Fibroblast of lung (primary cell): ENCODE measurements around the gene SH3BGRL3. TPM values are rescaled to one million over a fixed set of nuclear protein-coding genes. Genes with fewer than 3 reads are reported as not detected.

Experiments used
- DNase-seq, 2 donors: peaks; one replicate each; pipeline versions ENCODE4 v3.0.0 to v3.0.0-alpha.2; 2010; ENCODE audit warnings: low read depth in 2 of 2
- H2AFZ ChIP-seq: 2 replicates; pipeline ENCODE4 v1.5.1; 2012; ENCODE audit warnings: low read length, control low read depth, inconsistent platforms
- H3K27ac ChIP-seq: 2 replicates; pipeline ENCODE4 v1.5.1; 2011; ENCODE audit warnings: low read length, control low read depth; ENCODE audit not compliant: insufficient read depth
- H3K27me3 ChIP-seq: 2 replicates; pipeline ENCODE4 v1.5.1; 2011; ENCODE audit warnings: mild to moderate bottlenecking, low read length; ENCODE audit not compliant: control insufficient read depth, insufficient read depth
- H3K36me3 ChIP-seq: 2 replicates; pipeline ENCODE4 v1.5.1; 2011; ENCODE audit warnings: low read length; ENCODE audit not compliant: control insufficient read depth, insufficient read depth
- H3K4me1 ChIP-seq: 2 replicates; pipeline ENCODE4 v1.5.1; 2011; ENCODE audit warnings: low read length; ENCODE audit not compliant: control insufficient read depth, insufficient read depth; ENCODE audit errors: extremely low read depth
- H3K4me2 ChIP-seq: 2 replicates; pipeline ENCODE4 v1.5.1; 2011; ENCODE audit warnings: low read length, control low read depth; ENCODE audit not compliant: insufficient read depth; ENCODE audit errors: extremely low read depth
- H3K4me3 ChIP-seq, 4 experiments: fragments of 200-600 bp in 1 of 4; sonication (generic) in 1 of 4; replicated peaks in 1 of 4; 2 replicates each; pipeline ENCODE4 v1.5.1; 2011 to 2016; ENCODE audit warnings: low read length in 4 of 4, low read depth in 3 of 4, mild to moderate bottlenecking in 3 of 4, control low read depth in 2 of 4, inconsistent platforms in 1 of 4, mixed read lengths in 1 of 4; ENCODE audit not compliant: insufficient read depth in 1 of 4; ENCODE audit errors: control extremely low read depth in 1 of 4
- H3K79me2 ChIP-seq: 2 replicates; pipeline ENCODE4 v1.5.1; 2012; ENCODE audit warnings: mild to moderate bottlenecking, low read length, inconsistent platforms; ENCODE audit not compliant: control insufficient read depth, insufficient read depth
- H3K9ac ChIP-seq: 2 replicates; pipeline ENCODE4 v1.5.1; 2011; ENCODE audit warnings: mild to moderate bottlenecking, low read length, control low read depth; ENCODE audit not compliant: insufficient read depth
- H3K9me3 ChIP-seq: 2 replicates; pipeline ENCODE4 v1.5.1; 2012; ENCODE audit warnings: low read depth, low read length; ENCODE audit not compliant: control insufficient read depth, insufficient read depth
- H4K20me1 ChIP-seq: 2 replicates; pipeline ENCODE4 v1.5.1; 2011; ENCODE audit warnings: low read length; ENCODE audit not compliant: control insufficient read depth, insufficient read depth; ENCODE audit errors: extremely low read depth
- EZH2 ChIP-seq: IDR thresholded peaks from 2 replicates; pipeline ENCODE4 v1.5.1; 2012; ENCODE audit warnings: low read length, control low read depth, mild to moderate bottlenecking; ENCODE audit errors: missing control alignments
- polyA plus RNA-seq, 2 donors: library from polyadenylated mRNA; depleted of rRNA in 1 of 2; stranded (reverse) in 1 of 2; unstranded in 1 of 2; fragments of >200 nt; gene quantifications; 2 replicates each; pipeline ENCODE4 v1.2.1, GENCODE V29; 2011 to 2012; ENCODE audit warnings: missing spikeins in 1 of 2
- total RNA-seq: library from RNA; depleted of rRNA; stranded (reverse); fragments of >200 nt; gene quantifications from 2 replicates; pipeline ENCODE4 v1.2.1, GENCODE V29; 2014
- TF ChIP-seq, protein P1 (sequence below), 2 donors: IDR thresholded peaks in 1 of 2; conservative IDR thresholded peaks in 1 of 2; 1 replicate in 1 of 2; 2 replicates in 1 of 2; pipeline ENCODE4 v1.5.1; 2011 to 2012; ENCODE audit warnings: low read length in 2 of 2, control low read depth in 1 of 2, inconsistent platforms in 1 of 2, low read depth in 1 of 2, mild to moderate bottlenecking in 1 of 2

Gene SH3BGRL3
- total and polyA plus RNA-seq, 2 donors (not counting 1 experiment from before 2014, with no cell fraction given) = 39.6 to 200 TPM

DNA sequence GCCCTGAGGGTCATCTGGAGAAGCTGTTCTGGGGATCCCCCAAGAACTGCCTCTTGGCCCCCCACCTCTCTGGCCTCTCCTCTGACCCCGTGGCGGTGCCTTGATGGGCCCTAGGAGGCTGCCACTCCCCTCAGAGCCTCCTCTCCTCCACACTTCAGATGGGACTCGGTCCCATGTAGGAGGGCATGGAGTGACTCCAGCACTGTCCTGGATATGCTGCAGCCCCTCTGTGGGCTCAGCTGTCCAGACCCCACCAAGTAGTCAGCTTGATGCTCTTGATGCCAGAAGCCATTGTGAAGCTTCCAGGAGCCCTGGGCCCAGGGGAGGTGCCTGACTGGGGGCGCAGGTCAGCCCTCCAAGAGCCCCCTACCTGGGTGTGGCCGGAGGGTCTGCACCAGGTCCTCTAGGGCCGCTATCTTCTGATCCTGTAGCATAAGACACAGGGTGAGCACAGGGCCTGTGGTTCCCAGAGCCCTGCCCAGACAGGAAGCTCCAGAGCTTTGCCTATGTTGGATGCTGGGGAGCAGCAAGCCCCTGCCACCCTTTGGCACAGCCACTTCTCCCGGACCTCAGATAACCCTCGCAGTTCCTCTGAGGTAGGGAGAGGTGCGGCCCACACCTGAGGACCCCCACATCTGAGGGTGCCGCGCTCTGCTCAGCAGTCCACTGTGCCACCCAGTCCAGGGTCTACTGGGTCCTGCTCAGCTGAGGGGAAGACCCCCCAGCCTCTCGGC is 17.3 kb downstream of the SH3BGRL3 start:
- Histone ChIP-seq H3K27ac (no peak overlapping the region), H4K20me1 (no peaks in the 10 kb centered on the region), H3K79me2 (no peaks in the 10 kb centered on the region), H2AFZ (no peak overlapping the region), H3K4me2 (no peak overlapping the region), H3K27me3 (no peaks in the 10 kb centered on the region), H3K4me1 (peaks cover 6% of the 10 kb centered on the region), H3K4me3 (no peak overlapping the region), H3K36me3 (no peaks in the 10 kb centered on the region), H3K9ac (no peak overlapping the region), H3K9me3 (no peaks in the 10 kb centered on the region)
- no peak for TF ChIP-seq EZH2
- TF ChIP-seq, protein P1, sequence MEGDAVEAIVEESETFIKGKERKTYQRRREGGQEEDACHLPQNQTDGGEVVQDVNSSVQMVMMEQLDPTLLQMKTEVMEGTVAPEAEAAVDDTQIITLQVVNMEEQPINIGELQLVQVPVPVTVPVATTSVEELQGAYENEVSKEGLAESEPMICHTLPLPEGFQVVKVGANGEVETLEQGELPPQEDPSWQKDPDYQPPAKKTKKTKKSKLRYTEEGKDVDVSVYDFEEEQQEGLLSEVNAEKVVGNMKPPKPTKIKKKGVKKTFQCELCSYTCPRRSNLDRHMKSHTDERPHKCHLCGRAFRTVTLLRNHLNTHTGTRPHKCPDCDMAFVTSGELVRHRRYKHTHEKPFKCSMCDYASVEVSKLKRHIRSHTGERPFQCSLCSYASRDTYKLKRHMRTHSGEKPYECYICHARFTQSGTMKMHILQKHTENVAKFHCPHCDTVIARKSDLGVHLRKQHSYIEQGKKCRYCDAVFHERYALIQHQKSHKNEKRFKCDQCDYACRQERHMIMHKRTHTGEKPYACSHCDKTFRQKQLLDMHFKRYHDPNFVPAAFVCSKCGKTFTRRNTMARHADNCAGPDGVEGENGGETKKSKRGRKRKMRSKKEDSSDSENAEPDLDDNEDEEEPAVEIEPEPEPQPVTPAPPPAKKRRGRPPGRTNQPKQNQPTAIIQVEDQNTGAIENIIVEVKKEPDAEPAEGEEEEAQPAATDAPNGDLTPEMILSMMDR (conservative IDR thresholded peaks at IDR 0.05 in 1 of 2, IDR thresholded peaks at IDR 0.05 in 1 of 2; ENCODE audit: low read depth in 1 of 2, low read length in 2 of 2) = no peak
- DNase-seq = no peak

DNA sequence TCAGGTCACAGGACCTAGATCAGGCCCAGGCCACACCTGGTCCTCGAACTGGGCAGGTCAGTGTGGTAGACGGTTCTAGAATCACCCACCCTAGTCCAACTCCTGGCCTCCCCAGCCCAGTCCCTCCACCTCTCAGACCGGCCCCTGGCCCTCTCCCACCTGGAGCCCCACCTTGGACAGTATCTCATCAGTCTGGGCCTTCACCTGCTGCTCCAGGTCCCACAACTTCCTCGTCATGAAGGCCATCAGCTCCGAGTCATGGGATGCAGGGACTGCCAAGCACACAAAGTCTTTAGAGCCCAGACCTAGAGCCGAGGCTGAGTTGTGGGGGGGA is 17.9 kb downstream of the SH3BGRL3 start:
- TF ChIP-seq EZH2 = no peak
- TF ChIP-seq, protein P1 (conservative IDR thresholded peaks at IDR 0.05 in 1 of 2, IDR thresholded peaks at IDR 0.05 in 1 of 2; ENCODE audit: low read depth in 1 of 2, low read length in 2 of 2) = no peak
- Histone ChIP-seq H3K27ac (no peak overlapping the region), H3K27me3 (no peaks in the 10 kb centered on the region), H3K4me2 (no peak overlapping the region), H3K4me1 (peaks cover 11% of the 10 kb centered on the region), H4K20me1 (no peaks in the 10 kb centered on the region), H3K4me3 (no peak overlapping the region), H3K9ac (no peak overlapping the region), H3K79me2 (no peaks in the 10 kb centered on the region), H3K9me3 (no peaks in the 10 kb centered on the region), H3K36me3 (no peaks in the 10 kb centered on the region), H2AFZ (no peak overlapping the region)
- DNase-seq = no peak

GRCh38 chr1:26300578-26301275 is 20.8 kb downstream of the SH3BGRL3 start:
- Histone ChIP-seq H3K9me3 (no peaks in the 10 kb centered on the region), H3K27ac (no peak overlapping the region), H3K36me3 (no peaks in the 10 kb centered on the region), H3K27me3 (no peaks in the 10 kb centered on the region), H3K4me3 (no peak overlapping the region), H3K4me2 (no peak overlapping the region), H3K4me1 (peaks cover 17% of the 10 kb centered on the region), H3K79me2 (no peaks in the 10 kb centered on the region), H2AFZ (no peak overlapping the region), H3K9ac (no peak overlapping the region), H4K20me1 (no peaks in the 10 kb centered on the region)
- TF ChIP-seq EZH2 = no peak
- TF ChIP-seq, protein P1 (conservative IDR thresholded peaks at IDR 0.05 in 1 of 2, IDR thresholded peaks at IDR 0.05 in 1 of 2; ENCODE audit: low read depth in 1 of 2, low read length in 2 of 2) = no peak
- DNase-seq = no peak
